ENCODE data around the gene MBTPS1. TPM values are rescaled to one million over a fixed set of nuclear protein-coding genes. Genes with fewer than 3 reads are reported as not detected.

Gene MBTPS1
- total and polyA plus RNA-seq, 10 of the 15 experiments (the other 5 are each of a cell fraction or from before 2014, with no cell fraction given): 1.3 to 43.9 (median 35.2) TPM

- TF ChIP-seq WRNIP1 (IDR thresholded peaks at IDR 0.05; ENCODE audit: borderline replicate concordance, low read depth, low read length): no peak
- no peak for TF ChIP-seq NRF1 (conservative IDR thresholded peaks at IDR 0.05; ENCODE audit: low read depth, low read length)
- TF ChIP-seq TARDBP (IDR thresholded peaks at IDR 0.05; ENCODE audit: borderline replicate concordance): no peak
- no peak for TF ChIP-seq CEBPZ (IDR thresholded peaks at IDR 0.05; ENCODE audit: low read depth, low read length)
- TF ChIP-seq YBX1 (IDR thresholded peaks at IDR 0.05): no peak
- TF ChIP-seq TCF7 (IDR thresholded peaks at IDR 0.05; ENCODE audit: borderline replicate concordance): no peak
- no peak for TF ChIP-seq SKIL (IDR thresholded peaks at IDR 0.05; ENCODE audit: low read depth, poor library complexity, severe bottlenecking)
- TF ChIP-seq CUX1 (IDR thresholded peaks at IDR 0.05; ENCODE audit: insufficient replicate concordance, low read depth, low read length): no peak
- no peak for TF ChIP-seq CBX3 (IDR thresholded peaks at IDR 0.05; ENCODE audit: borderline replicate concordance, low read depth)
- no peak for TF ChIP-seq ELK1 (IDR thresholded peaks at IDR 0.05; ENCODE audit: low read depth, low read length)
Measured at GRCh38 chr16:84059946-84060901, 56.5 kb downstream of the MBTPS1 start (continued).

Data from GM12878 (cell line).